Adrenal gland (tissue), 12 donors: ENCODE data around the gene ST6GALNAC5. TPM values are rescaled to one million over a fixed set of nuclear protein-coding genes. Genes with fewer than 3 reads are reported as not detected.

Source experiments
- DNase-seq, 7 donors: peaks; one replicate each; pipeline ENCODE4 v3.0.0-alpha.2; 2019 to 2020
- H3K27ac ChIP-seq, 5 donors: fragments of 200-600 bp; sonication (generic) in 4 of 5; 1 replicate in 3 of 5; 2 replicates in 2 of 5; pipeline versions ENCODE4 v1.5.1 to v1.8.0; 2016 to 2020; ENCODE audit warnings: mild to moderate bottlenecking in 1 of 5
- H3K27me3 ChIP-seq: fragments of 200-600 bp; 2 replicates; pipeline ENCODE4 v1.8.0; 2021
- H3K36me3 ChIP-seq, 2 donors: fragments of 200-600 bp; replicated peaks in 1 of 2; 1 replicate in 1 of 2; 2 replicates in 1 of 2; pipeline versions ENCODE4 v1.5.1 to v1.8.0; 2018 to 2022
- H3K4me1 ChIP-seq, 2 donors: fragments of 200-600 bp; replicated peaks in 1 of 2; 1 replicate in 1 of 2; 2 replicates in 1 of 2; pipeline versions ENCODE4 v1.5.1 to v1.8.0; 2018 to 2021
- H3K4me3 ChIP-seq, 4 donors: fragments of 200-600 bp; sonication (generic) in 3 of 4; one replicate each; pipeline ENCODE4 v1.5.1; 2016 to 2018
- H3K9me3 ChIP-seq, 3 donors: fragments of 200-600 bp; sonication (generic) in 1 of 3; replicated peaks in 1 of 3; 1 replicate in 2 of 3; 2 replicates in 1 of 3; pipeline versions ENCODE4 v1.5.1 to v1.8.0; 2016 to 2021
- POLR2A ChIP-seq, 2 donors: fragments of 450-650 bp; IDR thresholded peaks; one replicate each; pipeline ENCODE4 v1.6.1; 2017; ENCODE audit warnings: antibody characterized with exemption in 2 of 2, mild to moderate bottlenecking in 2 of 2, moderate library complexity in 1 of 2
- WGBS, 4 donors: extraction: QIAGEN DNeasy Blood & Tissue Kit in 2 of 4; methylation state at CpG; one replicate each; pipeline versions ENCODE4 v1.1.5 to v1.1.7; 2013 to 2017; 5-methylcytosine and 5-hydroxymethylcytosine counted together
- intact Hi-C, 2 donors: fragments of 100-400 bp; cut with DNase I; formaldehyde crosslinking; loops; one replicate each; pipeline versions ENCODE4 v1.14.1 to v1.15.0; 2022 to 2023
- microRNA-seq, 3 donors: library from miRNA; unstranded; fragments of <30 nt; microRNA quantifications; one replicate each; pipeline ENCODE4, GENCODE V29; 2017 to 2020
- polyA plus RNA-seq, 3 donors: library from polyadenylated mRNA; stranded (reverse); fragments of 200-250 nt in 2 of 3; fragments of 350-450 nt in 1 of 3; fragmentation: Illumina TruSeq in 1 of 3; extraction: RNeasy Lipid Tissue Mini Kit (QIAGEN cat#74804) in 1 of 3; gene quantifications; one replicate each; pipeline ENCODE4 v1.2.3, GENCODE V29; 2013 to 2014
- small RNA-seq, 2 donors: library from RNA; depleted of rRNA; stranded (forward); fragments of <200 nt; gene quantifications; one replicate each; pipeline ENCODE3, GENCODE V24; 2016
- total RNA-seq, 9 donors: library from RNA; depleted of rRNA in 4 of 9; stranded (reverse); fragments of >200 nt in 4 of 9; fragments of 120-200 nt in 1 of 9; fragmentation: NEBNext Ultra II Directional in 1 of 9; extraction: Animal tissue kit (Norgen Biotek cat#: 25700) in 1 of 9; gene quantifications; one replicate each; pipeline versions ENCODE4 v1.1.0 to v1.2.4, GENCODE V29; 2013 to 2023
- TF ChIP-seq, protein P1 (sequence below), 6 experiments: fragments of 450-650 bp in 4 of 6; fragments of 200-600 bp in 2 of 6; sonication (generic) in 1 of 6; IDR thresholded peaks; 1 replicate in 5 of 6; 2 replicates in 1 of 6; pipeline versions ENCODE4 v1.5.1 to v1.8.0; 2016 to 2021; ENCODE audit warnings: antibody characterized with exemption in 6 of 6, mild to moderate bottlenecking in 2 of 6, moderate library complexity in 1 of 6
- donor health status: healthy with polysubstance abuse.
- donor health status: Bipolar disorder and iron deficiency.
- donor health status: DM: yes; HTN: yes; CAD: no.
- donor health status: DM: no; HTN: no; CAD: no.
- donor health status: DM: no; HTN: no; CAD: no.
- donor health status: DM: yes; HTN: yes; CAD: no.

ST6GALNAC5 gene
- total and polyA plus RNA-seq, 12 donors, result 1.1 to 48.4 (median 21.4) TPM

- WGBS, 4 donors, result 86 to 94% (median 89%) methylated on average over 1 of the region's 1 CpG
- H3K4me1 ChIP-seq, result no peaks in the 10 kb centered on the region
- no peaks in the 10 kb centered on the region for H3K27me3 ChIP-seq
- H3K36me3 ChIP-seq, result no peaks in the 10 kb centered on the region
- no peak overlapping the region for H3K4me3 ChIP-seq
- TF ChIP-seq, protein P1, sequence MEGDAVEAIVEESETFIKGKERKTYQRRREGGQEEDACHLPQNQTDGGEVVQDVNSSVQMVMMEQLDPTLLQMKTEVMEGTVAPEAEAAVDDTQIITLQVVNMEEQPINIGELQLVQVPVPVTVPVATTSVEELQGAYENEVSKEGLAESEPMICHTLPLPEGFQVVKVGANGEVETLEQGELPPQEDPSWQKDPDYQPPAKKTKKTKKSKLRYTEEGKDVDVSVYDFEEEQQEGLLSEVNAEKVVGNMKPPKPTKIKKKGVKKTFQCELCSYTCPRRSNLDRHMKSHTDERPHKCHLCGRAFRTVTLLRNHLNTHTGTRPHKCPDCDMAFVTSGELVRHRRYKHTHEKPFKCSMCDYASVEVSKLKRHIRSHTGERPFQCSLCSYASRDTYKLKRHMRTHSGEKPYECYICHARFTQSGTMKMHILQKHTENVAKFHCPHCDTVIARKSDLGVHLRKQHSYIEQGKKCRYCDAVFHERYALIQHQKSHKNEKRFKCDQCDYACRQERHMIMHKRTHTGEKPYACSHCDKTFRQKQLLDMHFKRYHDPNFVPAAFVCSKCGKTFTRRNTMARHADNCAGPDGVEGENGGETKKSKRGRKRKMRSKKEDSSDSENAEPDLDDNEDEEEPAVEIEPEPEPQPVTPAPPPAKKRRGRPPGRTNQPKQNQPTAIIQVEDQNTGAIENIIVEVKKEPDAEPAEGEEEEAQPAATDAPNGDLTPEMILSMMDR (IDR thresholded peaks at IDR 0.05), result no peak
- no peak for TF ChIP-seq POLR2A (IDR thresholded peaks at IDR 0.05)
- H3K9me3 ChIP-seq, result no peaks in the 10 kb centered on the region
- DNase-seq, result no peak
- no peak overlapping the region for H3K27ac ChIP-seq
- intact Hi-C loops, result no loop called here
Observed at GRCh38 chr1:77100875-77101274, 233.6 kb downstream of the ST6GALNAC5 start.

DNA sequence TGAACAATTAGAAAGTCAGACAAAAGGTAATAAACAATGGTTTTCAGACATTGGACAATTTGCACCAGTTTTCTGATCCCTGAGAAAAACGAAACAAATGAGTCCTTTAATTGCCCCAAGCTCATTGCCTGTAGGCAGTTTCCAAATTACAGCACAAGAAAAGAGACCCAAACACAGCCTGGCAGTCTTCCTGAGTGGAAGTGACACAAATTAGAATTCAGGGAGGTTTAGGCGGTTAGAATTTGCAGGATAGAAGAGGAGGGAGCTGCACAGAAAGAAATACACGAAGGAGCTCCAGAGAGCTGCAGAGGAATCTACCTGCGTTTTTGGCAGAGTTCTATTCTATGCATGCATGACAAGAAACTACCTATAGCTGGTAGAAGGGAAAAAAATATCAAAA, 236.2 kb downstream of the ST6GALNAC5 start:
- no peak for TF ChIP-seq POLR2A (IDR thresholded peaks at IDR 0.05)
- TF ChIP-seq, protein P1 (IDR thresholded peaks at IDR 0.05), result no peak
- intact Hi-C loops, result no loop called here
- H3K4me3 ChIP-seq, result no peak overlapping the region
- H3K36me3 ChIP-seq, result no peaks in the 10 kb centered on the region
- no peak for DNase-seq
- no peaks in the 10 kb centered on the region for H3K4me1 ChIP-seq
- H3K27me3 ChIP-seq, result no peaks in the 10 kb centered on the region
- H3K27ac ChIP-seq, result no peak overlapping the region
- peaks cover 0 to 4% (median 0%) of the 10 kb centered on the region in 3 donors for H3K9me3 ChIP-seq
- WGBS, 4 donors, result 81 to 86% (median 84%) methylated on average over 4 of the region's 4 CpGs

DNA sequence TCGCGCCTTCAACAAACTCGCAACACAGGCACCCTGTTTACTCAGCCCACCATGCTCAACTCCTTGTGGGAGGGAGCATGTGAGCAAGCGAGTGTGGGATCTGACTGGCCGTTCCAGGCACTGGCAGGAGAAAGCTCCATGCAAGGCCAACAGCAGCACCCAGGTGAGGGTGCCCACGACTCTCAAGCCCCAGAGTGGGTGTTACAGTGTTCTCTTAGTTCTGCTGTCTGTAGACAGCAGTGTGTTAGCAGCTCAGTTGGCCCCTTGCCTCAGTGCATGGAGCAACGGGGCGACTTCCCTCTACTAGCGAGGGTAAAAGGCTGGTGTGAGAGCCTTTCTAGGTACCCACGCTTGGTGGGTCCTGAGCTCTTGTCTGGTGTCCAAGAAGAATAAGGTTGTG, 237.4 kb downstream of the ST6GALNAC5 start:
- TF ChIP-seq, protein P1 (IDR thresholded peaks at IDR 0.05), result no peak
- TF ChIP-seq POLR2A (IDR thresholded peaks at IDR 0.05), result no peak
- Histone ChIP-seq H3K36me3 (no peaks in the 10 kb centered on the region), H3K4me3 (no peak overlapping the region), H3K27ac (no peak overlapping the region), H3K4me1 (no peaks in the 10 kb centered on the region), H3K9me3 (peaks cover 0 to 4% (median 0%) of the 10 kb centered on the region in 3 donors), H3K27me3 (no peaks in the 10 kb centered on the region)
- no peak for DNase-seq
- WGBS, 4 donors, result 94 to 98% (median 97%) methylated on average over 9 to 10 of the region's 10 CpGs
- intact Hi-C loops, result no loop called here

Small RNA genes lying within 50 kb of the gene (microRNA-seq; reads per million reads assigned to microRNA genes)
- 0 to 0.85 (median 0.38) reads per million in 3 donors for gene MIR7156

Small RNA genes lying within 50 kb of the gene (small RNA-seq; reads per million reads assigned to genes)
- 0 reads per million in 2 donors for gene MIR7156
